ENCODE results near the gene GARRE1. TPM values are rescaled to one million over a fixed set of nuclear protein-coding genes. Genes with fewer than 3 reads are reported as not detected.
"Not testable (repeated sequence)": the region's sequence is repeated elsewhere in the genome, so short reads cannot be mapped to it uniquely, and the experiment has no call there.

Gene GARRE1
- total RNA-seq, 6 experiments from 2014 or later, result 8.1 to 19.4 (median 9.5) TPM

DNA sequence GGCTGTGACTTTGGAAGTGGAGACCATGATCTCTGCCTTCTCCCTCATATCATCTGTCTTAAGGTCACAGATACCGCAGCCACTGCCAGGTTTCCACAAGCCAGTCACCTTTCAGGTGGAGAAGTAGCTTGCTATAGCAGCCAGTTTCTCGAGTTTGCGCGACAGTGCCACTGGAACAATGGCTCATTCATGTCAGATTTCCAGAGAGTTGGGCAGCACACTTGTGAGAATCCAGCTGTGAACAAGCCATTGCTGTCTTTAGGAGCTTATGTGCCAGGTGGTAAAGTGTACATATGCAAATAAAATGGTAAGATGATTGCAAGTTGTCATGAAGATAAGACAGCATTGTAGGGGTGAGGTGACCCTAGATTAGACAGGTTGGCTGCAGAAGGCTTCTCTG lies 22.3 kb downstream of the GARRE1 start:
- WGBS (ENCODE audit: insufficient coverage, low coverage, low lambda C conversion rate, missing lambda C conversion rate), result 72% methylated on average over 3 of the region's 4 CpGs
- ATAC-seq, result no peak

GRCh38 chr19:34277244-34277643 lies 22.9 kb downstream of the GARRE1 start:
- Histone ChIP-seq H3K4me1 (no peaks in the 10 kb centered on the region), H3K27me3 (no peaks in the 10 kb centered on the region), H3K4me3 (no peak overlapping the region), H3K27ac (no peak overlapping the region), H3K36me3 (no peaks in the 10 kb centered on the region), H3K9me3 (no peaks in the 10 kb centered on the region)
- DNase-seq, result no peak
- TF ChIP-seq, protein P1, sequence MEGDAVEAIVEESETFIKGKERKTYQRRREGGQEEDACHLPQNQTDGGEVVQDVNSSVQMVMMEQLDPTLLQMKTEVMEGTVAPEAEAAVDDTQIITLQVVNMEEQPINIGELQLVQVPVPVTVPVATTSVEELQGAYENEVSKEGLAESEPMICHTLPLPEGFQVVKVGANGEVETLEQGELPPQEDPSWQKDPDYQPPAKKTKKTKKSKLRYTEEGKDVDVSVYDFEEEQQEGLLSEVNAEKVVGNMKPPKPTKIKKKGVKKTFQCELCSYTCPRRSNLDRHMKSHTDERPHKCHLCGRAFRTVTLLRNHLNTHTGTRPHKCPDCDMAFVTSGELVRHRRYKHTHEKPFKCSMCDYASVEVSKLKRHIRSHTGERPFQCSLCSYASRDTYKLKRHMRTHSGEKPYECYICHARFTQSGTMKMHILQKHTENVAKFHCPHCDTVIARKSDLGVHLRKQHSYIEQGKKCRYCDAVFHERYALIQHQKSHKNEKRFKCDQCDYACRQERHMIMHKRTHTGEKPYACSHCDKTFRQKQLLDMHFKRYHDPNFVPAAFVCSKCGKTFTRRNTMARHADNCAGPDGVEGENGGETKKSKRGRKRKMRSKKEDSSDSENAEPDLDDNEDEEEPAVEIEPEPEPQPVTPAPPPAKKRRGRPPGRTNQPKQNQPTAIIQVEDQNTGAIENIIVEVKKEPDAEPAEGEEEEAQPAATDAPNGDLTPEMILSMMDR (IDR thresholded peaks at IDR 0.05), result no peak
- no peak for TF ChIP-seq POLR2A (IDR thresholded peaks at IDR 0.05)
- WGBS (ENCODE audit: insufficient coverage, low coverage, low lambda C conversion rate, missing lambda C conversion rate), result 51% methylated on average over 4 of the region's 4 CpGs
- intact Hi-C loops (cut with DNase I), result no loop called here
- ATAC-seq, result no peak

More for the DNA sequence above, 22.3 kb downstream of the GARRE1 start:
- intact Hi-C loops (cut with DNase I), result no loop called here
- H3K9me3 ChIP-seq, result no peaks in the 10 kb centered on the region
- DNase-seq, result no peak
- H3K4me1 ChIP-seq, result no peaks in the 10 kb centered on the region
- no peak for TF ChIP-seq POLR2A (IDR thresholded peaks at IDR 0.05)
- TF ChIP-seq, protein P1 (IDR thresholded peaks at IDR 0.05), result no peak
- H3K27me3 ChIP-seq, result no peaks in the 10 kb centered on the region
- H3K27ac ChIP-seq, result no peak overlapping the region
- no peak overlapping the region for H3K4me3 ChIP-seq
- no peaks in the 10 kb centered on the region for H3K36me3 ChIP-seq

GRCh38 chr19:34278783-34279182 lies 24.4 kb downstream of the GARRE1 start:
- Histone ChIP-seq H3K27me3 (no peaks in the 10 kb centered on the region), H3K27ac (no peak overlapping the region), H3K4me3 (no peak overlapping the region), H3K36me3 (no peaks in the 10 kb centered on the region), H3K9me3 (no peaks in the 10 kb centered on the region), H3K4me1 (no peaks in the 10 kb centered on the region)
- ATAC-seq (no peak), DNase-seq (no peak)
- TF ChIP-seq, protein P1 (IDR thresholded peaks at IDR 0.05), result no peak
- TF ChIP-seq POLR2A (IDR thresholded peaks at IDR 0.05), result no peak
- WGBS (ENCODE audit: insufficient coverage, low coverage, low lambda C conversion rate, missing lambda C conversion rate), result 92% methylated on average over 4 of the region's 4 CpGs
- intact Hi-C loops (cut with DNase I), result no loop called here

DNA sequence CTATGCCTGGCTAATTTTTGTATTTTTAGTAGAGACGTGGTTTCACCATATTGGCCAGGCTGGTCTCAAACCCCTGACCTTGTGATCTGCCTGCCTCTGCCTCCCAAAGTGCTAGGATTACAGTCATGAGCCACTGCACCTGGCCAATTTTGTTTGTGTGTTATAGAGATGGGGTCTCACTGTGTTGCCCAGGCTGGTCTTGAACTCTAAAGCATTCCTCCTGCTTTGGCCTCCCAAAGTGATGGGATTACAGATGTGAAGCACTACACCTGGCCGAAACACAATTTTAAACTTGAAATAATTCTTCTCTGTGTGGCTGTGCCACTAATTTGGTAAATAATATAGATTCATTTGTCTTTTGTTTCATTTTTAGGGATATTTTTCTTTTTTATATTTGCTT lies 27.1 kb downstream of the GARRE1 start:
- H3K27ac ChIP-seq; H3K4me1 ChIP-seq; ATAC-seq; DNase-seq; H3K9me3 ChIP-seq; intact Hi-C loops (cut with DNase I); H3K4me3 ChIP-seq; H3K27me3 ChIP-seq; H3K36me3 ChIP-seq: not testable (repeated sequence)
- 100% methylated on average over 1 of the region's 2 CpGs for WGBS (ENCODE audit: insufficient coverage, low coverage, low lambda C conversion rate, missing lambda C conversion rate)

DNA sequence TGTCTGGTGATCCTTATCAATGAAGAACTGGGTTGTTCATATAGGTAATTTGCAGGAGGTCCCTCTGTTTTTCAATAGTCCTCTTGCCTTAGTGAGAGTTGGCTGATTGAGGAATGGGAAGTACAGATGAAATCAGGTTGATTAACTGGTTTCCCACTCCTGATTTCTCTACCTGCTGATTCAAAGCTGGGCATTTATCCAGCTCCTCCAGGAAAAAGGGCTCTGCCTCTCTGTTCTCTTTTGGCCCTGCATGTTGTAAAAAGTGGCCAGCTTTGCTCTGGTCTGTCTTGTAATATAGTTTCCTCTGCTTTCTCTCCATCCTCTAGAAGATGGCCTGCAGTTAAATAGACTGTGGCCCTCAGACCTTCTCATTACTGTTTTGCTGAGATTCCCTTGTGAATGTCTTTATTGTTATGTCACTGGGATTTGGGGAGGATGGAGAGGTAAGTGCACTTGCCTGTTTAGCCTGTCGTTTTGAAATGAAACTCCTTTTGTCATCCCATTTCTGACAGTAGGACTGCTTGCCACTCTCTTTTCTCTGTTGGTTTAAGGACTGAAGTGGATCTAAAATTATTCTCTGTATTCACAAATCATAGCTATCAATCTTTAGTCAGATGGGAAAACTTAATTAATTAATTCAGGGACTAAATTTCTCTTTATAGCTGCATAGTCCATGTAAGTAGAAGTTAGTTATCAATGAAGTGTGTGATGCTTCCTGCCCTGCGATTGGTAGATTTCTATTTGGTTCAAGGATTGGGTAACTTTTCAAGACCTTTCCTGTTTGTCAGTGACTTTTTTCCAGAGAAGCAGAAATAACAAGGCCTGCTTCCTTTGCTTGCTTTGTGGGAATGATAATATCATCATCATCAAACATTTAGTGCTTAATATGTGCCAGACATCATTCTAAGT lies 28.5 kb downstream of the GARRE1 start:
- ATAC-seq, result peak in 1 of 4 donors; percentile 39

More for the DNA sequence above, 28.5 kb downstream of the GARRE1 start:
- no peaks in the 10 kb centered on the region for H3K27me3 ChIP-seq
- no peak overlapping the region for H3K4me3 ChIP-seq
- no peak overlapping the region for H3K27ac ChIP-seq
- WGBS (ENCODE audit: insufficient coverage, low coverage, low lambda C conversion rate, missing lambda C conversion rate), result 42% methylated on average over 2 of the region's 2 CpGs
- DNase-seq, result no peak
- no peak for TF ChIP-seq POLR2A (IDR thresholded peaks at IDR 0.05)
- TF ChIP-seq, protein P1 (IDR thresholded peaks at IDR 0.05), result no peak
- intact Hi-C loops (cut with DNase I), result no loop called here
- H3K9me3 ChIP-seq, result no peaks in the 10 kb centered on the region
- no peaks in the 10 kb centered on the region for H3K36me3 ChIP-seq
- peaks cover 0 to 7% (median 3%) of the 10 kb centered on the region in 4 donors for H3K4me1 ChIP-seq

Measured in right lobe of liver (tissue), 6 donors.